SU-DHL-6 (cell line): ENCODE data around the gene HIVEP2.

Experiments
- EZH2phosphoT487 ChIP-seq: fragments of 200-600 bp; sonication (generic), shearing (Covaris generic); conservative IDR thresholded peaks from 2 replicates; pipeline ENCODE4 v1.6.1; 2018; ENCODE audit warnings: mild to moderate bottlenecking, antibody characterized with exemption, low read length, moderate library complexity, mixed read lengths
- TF ChIP-seq, protein P1 (sequence below): fragments of 200-600 bp; sonication (generic); IDR thresholded peaks from one replicate; pipeline ENCODE4 v1.5.1; 2017; ENCODE audit warnings: antibody characterized with exemption, mild to moderate bottlenecking, low read length, moderate library complexity; ENCODE audit not compliant: insufficient read depth, poor library complexity, severe bottlenecking

GRCh38 chr6:142985281-142985680, 40.3 kb upstream of the HIVEP2 start:
- TF ChIP-seq, protein P1, sequence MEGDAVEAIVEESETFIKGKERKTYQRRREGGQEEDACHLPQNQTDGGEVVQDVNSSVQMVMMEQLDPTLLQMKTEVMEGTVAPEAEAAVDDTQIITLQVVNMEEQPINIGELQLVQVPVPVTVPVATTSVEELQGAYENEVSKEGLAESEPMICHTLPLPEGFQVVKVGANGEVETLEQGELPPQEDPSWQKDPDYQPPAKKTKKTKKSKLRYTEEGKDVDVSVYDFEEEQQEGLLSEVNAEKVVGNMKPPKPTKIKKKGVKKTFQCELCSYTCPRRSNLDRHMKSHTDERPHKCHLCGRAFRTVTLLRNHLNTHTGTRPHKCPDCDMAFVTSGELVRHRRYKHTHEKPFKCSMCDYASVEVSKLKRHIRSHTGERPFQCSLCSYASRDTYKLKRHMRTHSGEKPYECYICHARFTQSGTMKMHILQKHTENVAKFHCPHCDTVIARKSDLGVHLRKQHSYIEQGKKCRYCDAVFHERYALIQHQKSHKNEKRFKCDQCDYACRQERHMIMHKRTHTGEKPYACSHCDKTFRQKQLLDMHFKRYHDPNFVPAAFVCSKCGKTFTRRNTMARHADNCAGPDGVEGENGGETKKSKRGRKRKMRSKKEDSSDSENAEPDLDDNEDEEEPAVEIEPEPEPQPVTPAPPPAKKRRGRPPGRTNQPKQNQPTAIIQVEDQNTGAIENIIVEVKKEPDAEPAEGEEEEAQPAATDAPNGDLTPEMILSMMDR: no peak
- TF ChIP-seq EZH2phosphoT487: no peak
